ENCODE results near the gene EFCAB6. TPM values are rescaled to one million over a fixed set of nuclear protein-coding genes. Genes with fewer than 3 reads are reported as not detected.

The EFCAB6 gene
- total RNA-seq, 2 donors from 2014 or later, result 2.2 to 2.5 TPM

- Histone ChIP-seq H3K27me3 (replicated peaks; ENCODE audit: insufficient read depth) (no peaks in the 10 kb centered on the region), H3K36me3 (no peaks in the 10 kb centered on the region), H3K27ac (no peak overlapping the region), H3K4me1 (ENCODE audit: control insufficient read depth in 1 of 2, low read depth in 2 of 2) (no peaks in the 10 kb centered on the region), H3K4me3 (no peak overlapping the region), H3K9me3 (no peaks in the 10 kb centered on the region)
- no peak for ATAC-seq (ENCODE audit: insufficient number of reproducible peaks, low FRiP score, low read depth)
- DNase-seq (ENCODE audit: low spot score), result no peak
- no peak for TF ChIP-seq CTCF (IDR thresholded peaks at IDR 0.05)
Observed at GRCh38 chr22:43749473-43749872, 62.6 kb downstream of the EFCAB6 start.

GRCh38 chr22:43747877-43748276, 64.2 kb downstream of the EFCAB6 start:
- TF ChIP-seq CTCF (IDR thresholded peaks at IDR 0.05), result no peak
- H3K36me3 ChIP-seq, result no peaks in the 10 kb centered on the region
- ATAC-seq (ENCODE audit: insufficient number of reproducible peaks, low FRiP score, low read depth) (no peak), DNase-seq (ENCODE audit: low spot score) (no peak)
- no peak overlapping the region for H3K27ac ChIP-seq
- H3K9me3 ChIP-seq, result no peaks in the 10 kb centered on the region
- no peak overlapping the region for H3K4me3 ChIP-seq
- H3K4me1 ChIP-seq (ENCODE audit: control insufficient read depth in 1 of 2, low read depth in 2 of 2), result no peaks in the 10 kb centered on the region
- no peaks in the 10 kb centered on the region for H3K27me3 ChIP-seq (replicated peaks; ENCODE audit: insufficient read depth)

GRCh38 chr22:43747058-43747457, 65.0 kb downstream of the EFCAB6 start:
- DNase-seq (ENCODE audit: low spot score) (no peak), ATAC-seq (ENCODE audit: insufficient number of reproducible peaks, low FRiP score, low read depth) (no peak)
- H3K36me3 ChIP-seq, result no peaks in the 10 kb centered on the region
- H3K4me3 ChIP-seq, result no peak overlapping the region
- H3K27me3 ChIP-seq (replicated peaks; ENCODE audit: insufficient read depth), result no peaks in the 10 kb centered on the region
- no peak for TF ChIP-seq CTCF (IDR thresholded peaks at IDR 0.05)
- H3K27ac ChIP-seq, result no peak overlapping the region
- H3K4me1 ChIP-seq (ENCODE audit: control insufficient read depth in 1 of 2, low read depth in 2 of 2), result no peaks in the 10 kb centered on the region
- no peaks in the 10 kb centered on the region for H3K9me3 ChIP-seq

GRCh38 chr22:43745783-43746356, 66.2 kb downstream of the EFCAB6 start:
- DNase-seq (ENCODE audit: low spot score) (no peak), ATAC-seq (ENCODE audit: insufficient number of reproducible peaks, low FRiP score, low read depth) (no peak)
- Histone ChIP-seq H3K27ac (no peak overlapping the region), H3K36me3 (no peaks in the 10 kb centered on the region), H3K4me3 (no peak overlapping the region), H3K9me3 (no peaks in the 10 kb centered on the region), H3K27me3 (replicated peaks; ENCODE audit: insufficient read depth) (no peaks in the 10 kb centered on the region), H3K4me1 (ENCODE audit: control insufficient read depth in 1 of 2, low read depth in 2 of 2) (no peaks in the 10 kb centered on the region)
- TF ChIP-seq CTCF (IDR thresholded peaks at IDR 0.05), result no peak

GRCh38 chr22:43745411-43745770, 66.7 kb downstream of the EFCAB6 start:
- no peaks in the 10 kb centered on the region for H3K9me3 ChIP-seq
- TF ChIP-seq CTCF (IDR thresholded peaks at IDR 0.05), result no peak
- DNase-seq (ENCODE audit: low spot score) (no peak), ATAC-seq (ENCODE audit: insufficient number of reproducible peaks, low FRiP score, low read depth) (no peak)
- H3K27ac ChIP-seq, result no peak overlapping the region
- no peaks in the 10 kb centered on the region for H3K27me3 ChIP-seq (replicated peaks; ENCODE audit: insufficient read depth)
- H3K36me3 ChIP-seq, result no peaks in the 10 kb centered on the region
- H3K4me3 ChIP-seq, result no peak overlapping the region
- no peaks in the 10 kb centered on the region for H3K4me1 ChIP-seq (ENCODE audit: control insufficient read depth in 1 of 2, low read depth in 2 of 2)
